ENCODE data around the gene RPS16. TPM values are rescaled to one million over a fixed set of nuclear protein-coding genes. Genes with fewer than 3 reads are reported as not detected.
A peak's percentile ranks its signal among the peaks of the same experiment; 100 is the strongest.

RPS16 gene
- total and polyA plus RNA-seq, 2 of the 13 experiments (the other 11 are each of a cell fraction or from before 2014, with no cell fraction given): 488 to 2,583 TPM

DNA sequence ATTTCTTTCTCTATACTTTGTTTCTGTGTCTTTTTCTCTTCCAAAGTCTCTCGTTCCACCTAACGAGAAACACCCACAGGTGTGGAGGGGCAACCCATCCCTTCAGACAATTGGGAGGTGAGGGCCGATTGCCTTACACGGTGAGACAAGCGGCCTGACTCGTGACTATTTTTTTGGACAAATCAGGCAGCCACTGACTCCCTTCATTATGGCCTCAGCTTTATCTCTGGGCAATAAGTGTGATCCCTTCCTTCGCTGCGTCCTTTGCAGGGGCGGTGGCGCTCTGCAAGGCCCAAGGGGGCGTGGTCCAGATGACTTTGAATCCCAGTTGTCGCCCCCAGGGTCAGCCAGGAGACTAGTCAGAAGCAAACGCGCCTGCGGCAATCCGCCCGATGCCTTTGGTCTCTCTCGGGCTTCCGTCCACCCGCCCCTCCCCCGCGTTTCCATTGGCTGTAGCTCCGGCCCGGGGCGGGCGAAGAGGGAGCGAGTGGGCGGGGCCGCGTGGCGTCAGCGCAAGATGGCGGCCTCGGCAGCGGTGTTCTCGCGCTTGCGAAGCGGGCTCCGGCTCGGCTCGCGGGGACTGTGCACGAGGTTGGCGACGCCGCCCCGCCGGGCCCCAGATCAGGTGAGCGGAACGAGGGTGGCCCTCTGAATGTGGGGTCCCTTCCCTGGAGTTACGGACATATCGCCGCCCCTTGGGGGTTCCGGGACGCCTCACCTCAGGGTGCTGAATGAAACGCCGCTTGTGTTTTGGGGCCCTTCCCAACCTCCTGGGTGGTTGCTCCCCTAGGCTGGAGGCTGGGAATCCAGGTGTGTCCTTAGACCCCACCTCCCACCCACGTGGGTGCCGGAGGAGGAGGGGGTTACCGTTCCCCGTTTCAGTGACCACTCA is 44.8 kb upstream of the RPS16 start, which contains the start of gene TIMM50 (continued):
- TF ChIP-seq ARNT2 (CRISPR knock-in tag; IDR thresholded peaks at IDR 0.05; ENCODE audit: low read depth) (0 out of 2 replicates have a peak, but pooled peaks have one; percentile 71), HNRNPLL (IDR thresholded peaks at IDR 0.05; ENCODE audit: low read depth, low read length, poor library complexity, severe bottlenecking) (peak; percentile 47), DNMT3B (CRISPR knock-in tag; conservative IDR thresholded peaks at IDR 0.05) (no peak), HOXA3 (CRISPR knock-in tag; IDR thresholded peaks at IDR 0.05) (peak; percentile 93), JUN (CRISPR knock-in tag; IDR thresholded peaks at IDR 0.05) (0 out of 2 replicates have a peak, but pooled peaks have one; percentile 57), ATF7-NPFF (CRISPR knock-in tag; IDR thresholded peaks at IDR 0.05; ENCODE audit: low read depth) (peak; percentile 64; the same call in 1 of the 2 replicates), KLF12 (CRISPR knock-in tag; IDR thresholded peaks at IDR 0.05; ENCODE audit: borderline replicate concordance) (peak; percentile 72; the same call in 1 of the 2 replicates), ZNF329 (CRISPR knock-in tag; IDR thresholded peaks at IDR 0.05; ENCODE audit: low read depth) (0 out of 2 replicates have a peak, but pooled peaks have one; percentile 41), ZNF768 (CRISPR knock-in tag; IDR thresholded peaks at IDR 0.05) (peak; percentile 51; the same call in 1 of the 2 replicates), SSRP1 (CRISPR knock-in tag; IDR thresholded peaks at IDR 0.05) (no peak), ZNF224 (CRISPR knock-in tag; IDR thresholded peaks at IDR 0.05) (peak; percentile 84; the same call in 1 of the 2 replicates), ARID2 (CRISPR knock-in tag; IDR thresholded peaks at IDR 0.05; ENCODE audit: borderline replicate concordance) (no peak), CBX1 (IDR thresholded peaks at IDR 0.05; ENCODE audit: low read depth) (peak; percentile 68), KDM5A (IDR thresholded peaks at IDR 0.05; ENCODE audit: borderline replicate concordance, low read length) (peak; percentile 94), NR2C2 (CRISPR knock-in tag; IDR thresholded peaks at IDR 0.05; ENCODE audit: borderline replicate concordance) (peak; percentile 84), ZNF879 (CRISPR knock-in tag; IDR thresholded peaks at IDR 0.05) (peak; percentile 89; the same call in 1 of the 2 replicates), MEF2D (CRISPR knock-in tag; IDR thresholded peaks at IDR 0.05) (peak; percentile 42; the same call in 1 of the 2 replicates)
- TF ChIP-seq, protein P1, sequence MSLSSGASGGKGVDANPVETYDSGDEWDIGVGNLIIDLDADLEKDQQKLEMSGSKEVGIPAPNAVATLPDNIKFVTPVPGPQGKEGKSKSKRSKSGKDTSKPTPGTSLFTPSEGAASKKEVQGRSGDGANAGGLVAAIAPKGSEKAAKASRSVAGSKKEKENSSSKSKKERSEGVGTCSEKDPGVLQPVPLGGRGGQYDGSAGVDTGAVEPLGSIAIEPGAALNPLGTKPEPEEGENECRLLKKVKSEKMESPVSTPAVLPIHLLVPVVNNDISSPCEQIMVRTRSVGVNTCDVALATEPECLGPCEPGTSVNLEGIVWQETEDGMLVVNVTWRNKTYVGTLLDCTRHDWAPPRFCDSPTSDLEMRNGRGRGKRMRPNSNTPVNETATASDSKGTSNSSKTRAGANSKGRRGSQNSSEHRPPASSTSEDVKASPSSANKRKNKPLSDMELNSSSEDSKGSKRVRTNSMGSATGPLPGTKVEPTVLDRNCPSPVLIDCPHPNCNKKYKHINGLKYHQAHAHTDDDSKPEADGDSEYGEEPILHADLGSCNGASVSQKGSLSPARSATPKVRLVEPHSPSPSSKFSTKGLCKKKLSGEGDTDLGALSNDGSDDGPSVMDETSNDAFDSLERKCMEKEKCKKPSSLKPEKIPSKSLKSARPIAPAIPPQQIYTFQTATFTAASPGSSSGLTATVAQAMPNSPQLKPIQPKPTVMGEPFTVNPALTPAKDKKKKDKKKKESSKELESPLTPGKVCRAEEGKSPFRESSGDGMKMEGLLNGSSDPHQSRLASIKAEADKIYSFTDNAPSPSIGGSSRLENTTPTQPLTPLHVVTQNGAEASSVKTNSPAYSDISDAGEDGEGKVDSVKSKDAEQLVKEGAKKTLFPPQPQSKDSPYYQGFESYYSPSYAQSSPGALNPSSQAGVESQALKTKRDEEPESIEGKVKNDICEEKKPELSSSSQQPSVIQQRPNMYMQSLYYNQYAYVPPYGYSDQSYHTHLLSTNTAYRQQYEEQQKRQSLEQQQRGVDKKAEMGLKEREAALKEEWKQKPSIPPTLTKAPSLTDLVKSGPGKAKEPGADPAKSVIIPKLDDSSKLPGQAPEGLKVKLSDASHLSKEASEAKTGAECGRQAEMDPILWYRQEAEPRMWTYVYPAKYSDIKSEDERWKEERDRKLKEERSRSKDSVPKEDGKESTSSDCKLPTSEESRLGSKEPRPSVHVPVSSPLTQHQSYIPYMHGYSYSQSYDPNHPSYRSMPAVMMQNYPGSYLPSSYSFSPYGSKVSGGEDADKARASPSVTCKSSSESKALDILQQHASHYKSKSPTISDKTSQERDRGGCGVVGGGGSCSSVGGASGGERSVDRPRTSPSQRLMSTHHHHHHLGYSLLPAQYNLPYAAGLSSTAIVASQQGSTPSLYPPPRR (CRISPR knock-in tag; IDR thresholded peaks at IDR 0.05; ENCODE audit: borderline replicate concordance): peak; percentile 29; the same call in 1 of the 2 replicates
- TF ChIP-seq, protein P2, sequence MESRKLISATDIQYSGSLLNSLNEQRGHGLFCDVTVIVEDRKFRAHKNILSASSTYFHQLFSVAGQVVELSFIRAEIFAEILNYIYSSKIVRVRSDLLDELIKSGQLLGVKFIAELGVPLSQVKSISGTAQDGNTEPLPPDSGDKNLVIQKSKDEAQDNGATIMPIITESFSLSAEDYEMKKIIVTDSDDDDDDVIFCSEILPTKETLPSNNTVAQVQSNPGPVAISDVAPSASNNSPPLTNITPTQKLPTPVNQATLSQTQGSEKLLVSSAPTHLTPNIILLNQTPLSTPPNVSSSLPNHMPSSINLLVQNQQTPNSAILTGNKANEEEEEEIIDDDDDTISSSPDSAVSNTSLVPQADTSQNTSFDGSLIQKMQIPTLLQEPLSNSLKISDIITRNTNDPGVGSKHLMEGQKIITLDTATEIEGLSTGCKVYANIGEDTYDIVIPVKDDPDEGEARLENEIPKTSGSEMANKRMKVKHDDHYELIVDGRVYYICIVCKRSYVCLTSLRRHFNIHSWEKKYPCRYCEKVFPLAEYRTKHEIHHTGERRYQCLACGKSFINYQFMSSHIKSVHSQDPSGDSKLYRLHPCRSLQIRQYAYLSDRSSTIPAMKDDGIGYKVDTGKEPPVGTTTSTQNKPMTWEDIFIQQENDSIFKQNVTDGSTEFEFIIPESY (CRISPR knock-in tag; IDR thresholded peaks at IDR 0.05): no peak

Measured in HepG2 (cell line).